HepG2 (cell line): Measurements from ENCODE around the gene EPHA6. TPM values are rescaled to one million over a fixed set of nuclear protein-coding genes. Genes with fewer than 3 reads are reported as not detected.
A peak's percentile ranks its signal among the peaks of the same experiment; 100 is the strongest.

ENCODE experiments used
- AKAP8 ChIP-seq: sonication (generic); formaldehyde crosslinking; IDR thresholded peaks from 2 replicates; pipeline ENCODE4 v1.5.1; 2020; ENCODE audit warnings: mild to moderate bottlenecking, missing genetic modification reagents
- ARNT2 ChIP-seq: sonication (generic); formaldehyde crosslinking; IDR thresholded peaks from 2 replicates; pipeline ENCODE4 v1.8.0; 2022; ENCODE audit warnings: mild to moderate bottlenecking, low read depth, missing genetic modification reagents, moderate library complexity
- ARNTL ChIP-seq: sonication (generic); formaldehyde crosslinking; IDR thresholded peaks from 2 replicates; pipeline ENCODE4 v1.4.0; 2020; ENCODE audit warnings: mild to moderate bottlenecking, missing genetic modification reagents
- MIER3 ChIP-seq: IDR thresholded peaks from 2 replicates; pipeline ENCODE4 v1.6.1; 2016; ENCODE audit warnings: missing compliant biosample characterization, borderline replicate concordance
- MXD4 ChIP-seq: IDR thresholded peaks from 2 replicates; pipeline ENCODE4 v1.6.1; 2016; ENCODE audit warnings: mild to moderate bottlenecking, missing biosample characterization, missing genetic modification reagents
- NPAS2 ChIP-seq: sonication (generic); formaldehyde crosslinking; IDR thresholded peaks from 2 replicates; pipeline ENCODE4 v1.8.0; 2022; ENCODE audit warnings: mild to moderate bottlenecking, missing genetic modification reagents, borderline replicate concordance
- TOE1 ChIP-seq: sonication (generic); formaldehyde crosslinking; IDR thresholded peaks from 2 replicates; pipeline ENCODE4 v1.4.0; 2020; ENCODE audit warnings: mild to moderate bottlenecking, missing genetic modification reagents
- U2AF2 ChIP-seq: fragments of 200-400 bp; formaldehyde crosslinking; IDR thresholded peaks from 2 replicates; pipeline ENCODE4 v1.6.1; 2017; ENCODE audit warnings: low read depth, mild to moderate bottlenecking, low read length
- ZBTB8A ChIP-seq: sonication (generic); formaldehyde crosslinking; IDR thresholded peaks from 2 replicates; pipeline ENCODE4 v1.4.0; 2020; ENCODE audit warnings: mild to moderate bottlenecking, low read depth, missing genetic modification reagents, borderline replicate concordance
- ZKSCAN5 ChIP-seq: sonication (generic); formaldehyde crosslinking; IDR thresholded peaks from 2 replicates; pipeline ENCODE4 v1.5.1; 2020; ENCODE audit warnings: mild to moderate bottlenecking, missing genetic modification reagents
- ZNF138 ChIP-seq: sonication (generic); formaldehyde crosslinking; IDR thresholded peaks from 2 replicates; pipeline ENCODE4 v1.5.0; 2020; ENCODE audit warnings: mild to moderate bottlenecking, low read depth, missing genetic modification reagents
- ZNF225 ChIP-seq: sonication (generic); formaldehyde crosslinking; IDR thresholded peaks from 2 replicates; pipeline ENCODE4 v1.4.0; 2020; ENCODE audit warnings: mild to moderate bottlenecking, missing genetic modification reagents
- ZNF274 ChIP-seq: sonication (generic); formaldehyde crosslinking; IDR thresholded peaks from 2 replicates; pipeline ENCODE4 v1.5.1; 2020; ENCODE audit warnings: mild to moderate bottlenecking, missing genetic modification reagents
- ZNF337 ChIP-seq: sonication (generic); formaldehyde crosslinking; IDR thresholded peaks from 2 replicates; pipeline ENCODE4 v1.5.1; 2020; ENCODE audit warnings: missing genetic modification reagents, low read depth, mild to moderate bottlenecking, borderline replicate concordance
- ZNF598 ChIP-seq: sonication (generic); formaldehyde crosslinking; IDR thresholded peaks from 2 replicates; pipeline ENCODE4 v1.5.1; 2020; ENCODE audit warnings: mild to moderate bottlenecking, missing genetic modification reagents, borderline replicate concordance
- ZNF615 ChIP-seq: sonication (generic); formaldehyde crosslinking; IDR thresholded peaks from 2 replicates; pipeline ENCODE4 v1.5.0; 2020; ENCODE audit warnings: mild to moderate bottlenecking, missing genetic modification reagents, borderline replicate concordance
- ZNF644 ChIP-seq: IDR thresholded peaks from 2 replicates; pipeline ENCODE4 v1.6.1; 2016; ENCODE audit warnings: low read depth
- ZNF670 ChIP-seq: sonication (generic); formaldehyde crosslinking; IDR thresholded peaks from 2 replicates; pipeline ENCODE4 v1.8.0; 2022; ENCODE audit warnings: mild to moderate bottlenecking, missing genetic modification reagents, borderline replicate concordance
- ZNF841 ChIP-seq: sonication (generic); formaldehyde crosslinking; IDR thresholded peaks from 2 replicates; pipeline ENCODE4 v1.8.1; 2023; ENCODE audit warnings: missing genetic modification reagents, borderline replicate concordance
- polyA plus RNA-seq, 8 experiments: library from polyadenylated mRNA; depleted of rRNA in 3 of 8; stranded (reverse) in 7 of 8; unstranded in 1 of 8; fragments of >200 nt; fragmentation: Illumina TruSeq in 4 of 8; extraction: Trizol in 4 of 8; gene quantifications; 2 replicates each; pipeline versions ENCODE4 v1.2.1 to v1.2.3, GENCODE V29; 2011 to 2016; ENCODE audit warnings: low read depth in 4 of 8, missing spikeins in 1 of 8, mixed read lengths in 1 of 8; ENCODE audit not compliant: insufficient read depth in 1 of 8
- total RNA-seq, 5 experiments: library from RNA; depleted of rRNA; stranded (reverse); fragments of >200 nt; fragmentation: Illumina TruSeq; extraction: Trizol; gene quantifications; 2 replicates each; pipeline ENCODE4 v1.2.3, GENCODE V29; 2016; ENCODE audit warnings: low read depth in 1 of 5
- TF ChIP-seq, protein P1 (sequence below): sonication (generic); formaldehyde crosslinking; IDR thresholded peaks from 2 replicates; pipeline ENCODE4 v1.4.0; 2020; ENCODE audit warnings: missing genetic modification reagents
- TF ChIP-seq, protein P2 (sequence below): sonication (generic); formaldehyde crosslinking; IDR thresholded peaks from 2 replicates; pipeline ENCODE4 v1.8.1; 2023; ENCODE audit warnings: mild to moderate bottlenecking, inconsistent platforms, moderate library complexity, missing genetic modification reagents, borderline replicate concordance
- TF ChIP-seq, protein P3 (sequence below): sonication (generic); formaldehyde crosslinking; IDR thresholded peaks from 2 replicates; pipeline ENCODE4 v1.5.0; 2020; ENCODE audit warnings: missing genetic modification reagents
- TF ChIP-seq, protein P4 (sequence below): sonication (generic); formaldehyde crosslinking; IDR thresholded peaks from 2 replicates; pipeline ENCODE4 v1.4.0; 2020; ENCODE audit warnings: missing genetic modification reagents; ENCODE audit errors: not compliant biosample characterization
- TF ChIP-seq, protein P5 (sequence below): sonication (generic); formaldehyde crosslinking; IDR thresholded peaks from 2 replicates; pipeline ENCODE4 v1.8.0; 2022; ENCODE audit warnings: mild to moderate bottlenecking, missing genetic modification reagents; ENCODE audit not compliant: insufficient replicate concordance

The EPHA6 gene
- total and polyA plus RNA-seq, 2 of the 13 experiments (the other 11 are each of a cell fraction or from before 2014, with no cell fraction given) = not detected

DNA sequence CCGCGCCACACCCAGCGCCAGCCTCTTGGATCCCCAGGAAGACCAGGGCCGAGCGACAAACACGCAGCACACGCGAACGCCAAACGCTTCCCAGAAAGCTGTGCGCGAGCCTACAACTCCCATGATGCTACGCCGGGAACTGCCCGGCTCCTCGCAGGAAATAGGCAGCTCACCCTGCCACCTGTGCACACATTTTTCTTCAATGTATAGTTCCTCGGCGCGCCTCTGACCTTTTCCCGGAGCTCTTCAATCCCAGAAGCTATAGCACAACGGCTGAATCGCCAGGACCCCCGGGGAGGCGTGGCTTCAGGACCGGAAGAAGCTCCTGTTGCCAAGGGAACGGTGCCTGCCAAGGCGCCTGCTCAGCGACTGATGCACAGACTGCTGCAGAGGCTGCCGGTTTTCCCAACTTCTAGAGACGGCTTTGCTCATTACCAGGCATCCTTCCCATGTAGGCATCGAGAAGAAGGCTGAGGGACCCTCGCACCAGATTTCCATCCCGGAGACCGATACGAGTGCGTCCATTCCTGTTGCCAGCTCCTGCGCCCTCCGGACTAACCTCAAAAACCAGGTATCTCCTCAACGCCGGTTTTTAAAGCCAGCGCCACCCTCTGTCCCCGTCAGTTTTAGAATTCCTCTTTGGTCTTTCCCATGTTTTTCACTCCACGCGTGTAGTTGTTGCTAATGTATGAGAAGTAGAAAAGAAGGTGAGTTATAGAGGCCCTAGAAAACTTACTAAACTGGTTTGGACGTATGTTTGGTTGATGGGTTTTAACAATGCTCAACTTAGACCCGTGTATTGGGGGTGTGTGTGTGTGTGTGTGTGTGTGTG lies 950.2 kb downstream of the EPHA6 start, which contains the start of gene ARL6 (continued):
- TF ChIP-seq, protein P1, sequence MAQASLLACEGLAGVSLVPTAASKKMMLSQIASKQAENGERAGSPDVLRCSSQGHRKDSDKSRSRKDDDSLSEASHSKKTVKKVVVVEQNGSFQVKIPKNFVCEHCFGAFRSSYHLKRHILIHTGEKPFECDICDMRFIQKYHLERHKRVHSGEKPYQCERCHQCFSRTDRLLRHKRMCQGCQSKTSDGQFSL = no peak
- TF ChIP-seq ARNT2 (peak; percentile 45; the same call in 1 of the 2 replicates), ZNF274 (CRISPR knock-in tag) (peak; percentile 86; the same call in 1 of the 2 replicates), MIER3 (CRISPR knock-in tag) (no peak), ZNF615 (no peak), ZNF138 (no peak), ZKSCAN5 (CRISPR knock-in tag) (no peak), ZNF644 (CRISPR knock-in tag) (0 out of 2 replicates have a peak, but pooled peaks have one; percentile 35), MXD4 (CRISPR knock-in tag) (peak; percentile 27; the same call in 1 of the 2 replicates), ZNF598 (peak; percentile 91; the same call in 1 of the 2 replicates), NPAS2 (CRISPR knock-in tag) (no peak), ZNF225 (CRISPR knock-in tag) (no peak), U2AF2 (peak; percentile 98), ARNTL (CRISPR knock-in tag) (no peak), ZNF841 (CRISPR knock-in tag) (no peak), AKAP8 (CRISPR knock-in tag) (no peak), TOE1 (CRISPR knock-in tag) (0 out of 2 replicates have a peak, but pooled peaks have one; percentile 23), ZNF670 (no peak; the same call in 1 of the 2 replicates), ZBTB8A (CRISPR knock-in tag) (no peak), ZNF337 (CRISPR knock-in tag) (no peak)
- TF ChIP-seq, protein P2, sequence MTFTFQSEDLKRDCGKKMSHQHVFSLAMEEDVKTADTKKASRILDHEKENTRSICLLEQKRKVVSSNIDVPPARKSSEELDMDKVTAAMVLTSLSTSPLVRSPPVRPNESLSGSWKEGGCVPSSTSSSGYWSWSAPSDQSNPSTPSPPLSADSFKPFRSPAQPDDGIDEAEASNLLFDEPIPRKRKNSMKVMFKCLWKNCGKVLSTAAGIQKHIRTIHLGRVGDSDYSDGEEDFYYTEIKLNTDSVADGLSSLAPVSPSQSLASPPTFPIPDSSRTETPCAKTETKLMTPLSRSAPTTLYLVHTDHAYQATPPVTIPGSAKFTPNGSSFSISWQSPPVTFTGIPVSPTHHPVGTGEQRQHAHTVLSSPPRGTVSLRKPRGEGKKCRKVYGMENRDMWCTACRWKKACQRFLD (CRISPR knock-in tag) = no peak
- TF ChIP-seq, protein P3, sequence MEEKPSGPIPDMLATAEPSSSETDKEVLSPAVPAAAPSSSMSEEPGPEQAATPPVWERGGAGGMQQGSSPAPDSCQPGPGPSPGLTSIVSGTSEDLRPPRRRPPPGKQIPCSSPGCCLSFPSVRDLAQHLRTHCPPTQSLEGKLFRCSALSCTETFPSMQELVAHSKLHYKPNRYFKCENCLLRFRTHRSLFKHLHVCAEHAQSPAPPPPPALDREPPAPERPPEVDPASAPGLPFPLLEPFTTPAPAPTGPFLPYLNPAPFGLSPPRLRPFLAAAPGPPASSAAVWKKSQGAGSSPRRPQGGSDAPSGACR (CRISPR knock-in tag) = no peak
- TF ChIP-seq, protein P4, sequence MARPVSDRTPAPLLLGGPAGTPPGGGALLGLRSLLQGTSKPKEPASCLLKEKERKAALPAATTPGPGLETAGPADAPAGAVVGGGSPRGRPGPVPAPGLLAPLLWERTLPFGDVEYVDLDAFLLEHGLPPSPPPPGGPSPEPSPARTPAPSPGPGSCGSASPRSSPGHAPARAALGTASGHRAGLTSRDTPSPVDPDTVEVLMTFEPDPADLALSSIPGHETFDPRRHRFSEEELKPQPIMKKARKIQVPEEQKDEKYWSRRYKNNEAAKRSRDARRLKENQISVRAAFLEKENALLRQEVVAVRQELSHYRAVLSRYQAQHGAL (CRISPR knock-in tag) = no peak
- TF ChIP-seq, protein P5, sequence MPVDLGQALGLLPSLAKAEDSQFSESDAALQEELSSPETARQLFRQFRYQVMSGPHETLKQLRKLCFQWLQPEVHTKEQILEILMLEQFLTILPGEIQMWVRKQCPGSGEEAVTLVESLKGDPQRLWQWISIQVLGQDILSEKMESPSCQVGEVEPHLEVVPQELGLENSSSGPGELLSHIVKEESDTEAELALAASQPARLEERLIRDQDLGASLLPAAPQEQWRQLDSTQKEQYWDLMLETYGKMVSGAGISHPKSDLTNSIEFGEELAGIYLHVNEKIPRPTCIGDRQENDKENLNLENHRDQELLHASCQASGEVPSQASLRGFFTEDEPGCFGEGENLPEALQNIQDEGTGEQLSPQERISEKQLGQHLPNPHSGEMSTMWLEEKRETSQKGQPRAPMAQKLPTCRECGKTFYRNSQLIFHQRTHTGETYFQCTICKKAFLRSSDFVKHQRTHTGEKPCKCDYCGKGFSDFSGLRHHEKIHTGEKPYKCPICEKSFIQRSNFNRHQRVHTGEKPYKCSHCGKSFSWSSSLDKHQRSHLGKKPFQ = no peak
